HL-60 (cell line): Measurements from ENCODE around the gene CERS1.

ENCODE experiments used
- DNase-seq, 2 experiments: peaks; one replicate each; pipeline ENCODE4 v3.0.0-alpha.2; 2010 to 2020; ENCODE audit warnings: low read depth in 1 of 2, low spot score in 1 of 2
- H3K27ac ChIP-seq: fragments of 250-450 bp; sonication (Bioruptor Pico); replicated peaks from 2 replicates; pipeline ENCODE4 v1.5.1; 2020; ENCODE audit warnings: mild to moderate bottlenecking, moderate library complexity
- H3K27me3 ChIP-seq: fragments of 250-450 bp; sonication (Bioruptor Pico); 2 replicates; pipeline ENCODE4 v1.5.1; 2021; ENCODE audit warnings: mild to moderate bottlenecking, moderate library complexity; ENCODE audit not compliant: insufficient read depth, poor library complexity, severe bottlenecking
- H3K4me3 ChIP-seq: replicated peaks from 2 replicates; pipeline ENCODE4 v1.5.1; 2011; ENCODE audit warnings: mild to moderate bottlenecking, control low read depth, low read length; ENCODE audit not compliant: insufficient read depth
- CTCF ChIP-seq: IDR thresholded peaks from one replicate; pipeline ENCODE4 v1.5.1; 2011; ENCODE audit warnings: low read length, control low read depth, inconsistent platforms; ENCODE audit not compliant: insufficient read depth
- GABPA ChIP-seq: IDR thresholded peaks from 2 replicates; pipeline ENCODE4 v1.6.1; 2012; ENCODE audit warnings: low read depth
- POLR2AphosphoS5 ChIP-seq: IDR thresholded peaks from 2 replicates; pipeline ENCODE4 v1.6.1; 2012; ENCODE audit warnings: low read depth
- REST ChIP-seq: IDR thresholded peaks from 2 replicates; pipeline ENCODE4 v1.6.1; 2012; ENCODE audit warnings: low read depth; ENCODE audit not compliant: insufficient replicate concordance
- SPI1 ChIP-seq: IDR thresholded peaks from 2 replicates; pipeline ENCODE4 v1.6.1; 2012; ENCODE audit warnings: low read depth, mild to moderate bottlenecking, borderline replicate concordance

Gene CERS1

GRCh38 chr19:18860725-18861124 lies 35.2 kb downstream of the CERS1 start:
- no peak for DNase-seq
- Histone ChIP-seq H3K27ac (no peak overlapping the region), H3K27me3 (no peaks in the 10 kb centered on the region), H3K4me3 (no peak overlapping the region)
- TF ChIP-seq POLR2AphosphoS5 (no peak), CTCF (no peak), GABPA (no peak), REST (no peak), SPI1 (no peak)

- no peak overlapping the region for H3K27ac ChIP-seq
- no peak for TF ChIP-seq CTCF
- TF ChIP-seq GABPA, result no peak
- TF ChIP-seq SPI1, result no peak
- no peak for TF ChIP-seq POLR2AphosphoS5
- no peak for TF ChIP-seq REST
- no peak overlapping the region for H3K4me3 ChIP-seq
- no peak for DNase-seq
- H3K27me3 ChIP-seq, result no peaks in the 10 kb centered on the region
These were observed 35.7 kb downstream of the CERS1 start for GRCh38 chr19:18860302-18860700.

GRCh38 chr19:18859676-18860301 lies 36.2 kb downstream of the CERS1 start:
- H3K4me3 ChIP-seq, result no peak overlapping the region
- H3K27ac ChIP-seq, result no peak overlapping the region
- no peak for DNase-seq
- no peaks in the 10 kb centered on the region for H3K27me3 ChIP-seq
- TF ChIP-seq REST, result no peak
- no peak for TF ChIP-seq GABPA
- TF ChIP-seq POLR2AphosphoS5, result no peak
